ENCODE data around the gene HHIPL1. TPM values are rescaled to one million over a fixed set of nuclear protein-coding genes. Genes with fewer than 3 reads are reported as not detected.

Gene HHIPL1
- polyA plus RNA-seq, 5 donors, result 1.9 to 3.3 (median 2.1) TPM

DNA sequence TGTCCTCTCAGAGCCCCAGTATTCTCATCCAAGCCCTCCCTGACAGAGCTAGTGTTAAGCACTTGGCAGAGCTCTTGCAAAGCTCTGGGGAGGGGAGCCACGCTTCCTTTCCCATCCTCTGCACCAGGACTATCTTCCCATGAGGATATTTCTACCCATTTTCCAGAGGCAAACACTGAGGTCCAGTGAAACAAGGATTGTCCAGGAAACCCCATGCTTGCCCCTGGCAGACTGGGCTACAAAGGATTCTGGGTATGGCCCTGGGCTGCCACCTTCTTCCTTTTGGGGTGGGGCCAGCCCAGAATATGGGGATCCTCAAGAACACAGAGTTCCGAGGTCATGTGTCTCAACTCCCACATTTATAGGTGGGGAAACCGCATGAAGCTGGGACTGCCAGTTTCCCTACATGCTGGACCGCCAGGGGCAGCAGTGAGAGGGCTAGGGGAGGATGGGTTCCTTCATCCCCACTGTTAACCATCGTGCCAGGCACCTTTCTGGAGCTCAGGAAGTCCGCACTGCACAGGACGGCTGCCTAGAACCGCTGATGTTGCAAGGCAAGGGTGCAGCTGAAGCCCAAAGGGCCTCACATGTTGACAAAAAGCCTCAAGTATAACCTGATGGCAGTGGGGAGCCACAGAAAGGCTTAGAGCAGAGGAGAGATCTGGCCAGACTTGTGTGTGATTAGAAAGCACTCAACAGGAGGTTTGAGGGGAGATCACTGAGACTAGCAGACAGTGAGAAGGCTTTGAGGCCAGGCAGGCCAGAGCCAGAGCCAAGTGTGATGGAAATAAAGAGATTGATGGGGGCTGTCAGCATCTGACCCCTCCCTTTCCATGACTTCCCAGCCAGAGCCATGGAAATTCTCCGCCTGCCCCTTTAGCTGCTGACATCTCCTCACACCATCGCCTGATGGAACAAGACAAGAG is 35.4 kb upstream of the HHIPL1 start:
- no peak for DNase-seq

GRCh38 chr14:99611646-99612045 is 33.3 kb upstream of the HHIPL1 start:
- DNase-seq, result no peak

DNA sequence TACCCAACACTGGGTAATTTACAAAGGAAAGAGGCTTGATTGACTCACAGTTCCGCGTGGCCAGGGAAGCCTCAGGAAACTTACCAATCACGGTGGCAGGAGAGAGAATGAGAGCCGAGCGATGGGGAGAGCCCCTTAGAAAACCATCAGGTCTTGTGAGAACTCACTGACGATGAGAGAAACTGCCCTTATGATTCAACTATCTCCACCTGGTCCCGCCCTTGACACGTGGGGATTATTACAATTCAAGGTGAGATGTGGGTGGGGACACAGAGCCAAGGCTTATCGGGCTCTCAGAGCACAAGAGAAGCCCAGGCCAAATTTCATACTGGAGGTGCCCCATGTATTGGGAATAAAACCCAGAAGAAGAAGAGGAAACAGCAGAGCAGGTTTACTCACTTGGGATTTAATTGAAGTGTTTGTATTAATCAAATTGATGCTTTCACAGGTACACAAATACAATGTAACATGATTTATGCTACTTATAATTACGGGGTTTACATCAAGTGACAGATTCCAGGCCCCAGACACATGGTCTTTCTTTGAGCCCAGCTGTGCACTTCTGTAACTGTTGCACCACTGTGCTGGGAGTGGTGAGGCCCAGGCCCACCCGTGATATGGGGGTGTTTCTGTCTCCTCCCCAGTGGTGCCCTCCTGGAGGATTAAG is 32.7 kb upstream of the HHIPL1 start:
- DNase-seq, result no peak

- DNase-seq, result no peak
Measured at GRCh38 chr14:99612738-99613330, 32.1 kb upstream of the HHIPL1 start.

- no peak for DNase-seq
Measured at GRCh38 chr14:99615497-99616157, 29.3 kb upstream of the HHIPL1 start.

DNA sequence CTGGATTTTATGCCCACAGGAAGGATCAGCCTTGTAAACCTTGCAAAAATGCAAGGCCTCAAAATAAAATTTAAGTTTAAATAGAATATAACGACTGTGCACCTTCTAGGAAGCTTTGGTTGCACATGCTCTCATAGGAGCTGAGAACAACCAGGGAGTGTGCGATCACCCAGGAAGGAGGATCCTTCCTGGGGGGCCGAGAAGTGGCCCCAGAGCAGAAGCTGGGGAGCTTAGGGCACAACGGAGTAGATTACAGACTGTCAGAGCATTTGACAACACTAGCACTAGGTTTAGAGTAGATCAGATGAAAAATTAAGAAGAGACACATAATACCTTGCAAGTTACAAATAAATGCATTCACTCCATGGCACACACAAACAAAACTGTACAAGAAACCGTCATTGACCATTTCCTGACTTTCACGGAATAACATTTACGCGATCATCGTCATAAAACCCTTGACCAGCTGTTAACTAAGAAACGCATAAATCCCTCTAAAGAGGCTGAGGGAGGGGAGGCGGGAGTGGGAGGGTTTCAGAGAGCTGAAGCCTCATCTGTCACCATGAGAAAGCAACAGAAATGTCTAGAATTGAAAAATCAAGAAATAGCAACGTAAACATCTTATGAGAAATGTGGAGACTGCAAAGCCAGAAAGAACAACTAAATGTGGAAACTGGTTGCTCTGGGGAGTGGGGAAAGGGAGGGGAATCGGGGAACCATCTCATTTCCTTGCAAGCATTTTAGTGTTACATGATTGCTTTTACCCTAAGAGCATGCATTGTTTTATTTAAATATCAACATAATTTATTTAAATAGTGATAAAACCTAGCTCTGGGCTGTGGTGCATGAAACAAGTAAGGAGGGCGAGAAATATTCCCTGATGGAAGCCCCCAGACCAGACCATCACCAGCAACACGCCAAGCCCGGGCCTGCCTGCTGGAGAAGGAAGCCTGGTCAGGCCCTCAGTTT is 27.8 kb upstream of the HHIPL1 start:
- DNase-seq, result no peak

DNA sequence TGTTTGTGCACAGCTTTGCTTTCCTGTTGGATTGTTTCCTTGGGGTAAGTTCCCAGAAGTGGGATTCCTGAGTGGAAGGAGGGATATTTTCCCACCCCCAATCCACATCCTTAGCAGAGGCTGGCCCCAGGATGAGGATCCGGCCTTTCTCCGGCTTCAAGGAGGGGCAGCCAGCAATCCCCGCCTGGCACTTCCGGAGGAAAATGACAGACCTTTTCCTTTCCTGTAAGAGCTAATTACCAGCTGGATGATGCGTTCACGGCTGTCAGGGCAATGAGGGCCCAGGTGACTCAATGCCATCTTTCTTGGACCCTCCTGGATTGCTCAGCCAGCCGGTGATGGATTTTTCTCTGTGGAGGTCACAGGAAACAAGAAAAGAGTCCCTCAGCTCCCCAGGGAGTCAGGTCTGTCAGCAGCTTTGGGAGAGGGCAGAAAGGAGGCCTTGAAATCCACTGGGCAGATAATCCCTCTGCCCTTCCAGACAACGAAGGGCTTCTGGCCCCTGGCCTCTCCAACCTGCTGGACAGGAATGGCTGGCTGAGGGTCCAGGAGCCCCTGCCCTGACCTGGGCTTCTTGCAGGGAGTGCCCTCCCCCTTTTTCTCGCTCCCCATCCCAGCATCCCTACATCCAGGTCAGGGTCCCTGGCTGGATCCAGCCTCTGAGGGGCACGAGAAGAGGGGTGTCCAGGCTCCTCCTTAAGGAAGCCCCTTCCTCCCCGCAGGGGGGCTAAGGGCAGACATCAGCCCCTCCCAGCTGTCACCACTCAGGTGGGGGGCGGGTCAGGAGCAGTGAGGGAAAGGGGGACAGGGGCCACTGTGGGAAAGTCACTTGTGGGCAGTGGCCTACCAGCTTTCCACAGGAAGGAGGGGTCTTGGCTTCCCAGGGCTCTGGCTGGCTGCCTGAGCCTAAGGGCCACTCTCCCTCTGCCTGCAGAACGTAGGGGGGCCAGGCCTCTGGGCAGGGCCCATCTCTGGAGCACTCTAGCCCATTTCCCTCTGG is 24.8 kb upstream of the HHIPL1 start:
- peak in 1 of 2 donors; percentile 24 for DNase-seq

GRCh38 chr14:99621948-99622347 is 23.0 kb upstream of the HHIPL1 start:
- DNase-seq, result no peak

GRCh38 chr14:99624024-99624423 is 20.9 kb upstream of the HHIPL1 start:
- no peak for DNase-seq

DNA sequence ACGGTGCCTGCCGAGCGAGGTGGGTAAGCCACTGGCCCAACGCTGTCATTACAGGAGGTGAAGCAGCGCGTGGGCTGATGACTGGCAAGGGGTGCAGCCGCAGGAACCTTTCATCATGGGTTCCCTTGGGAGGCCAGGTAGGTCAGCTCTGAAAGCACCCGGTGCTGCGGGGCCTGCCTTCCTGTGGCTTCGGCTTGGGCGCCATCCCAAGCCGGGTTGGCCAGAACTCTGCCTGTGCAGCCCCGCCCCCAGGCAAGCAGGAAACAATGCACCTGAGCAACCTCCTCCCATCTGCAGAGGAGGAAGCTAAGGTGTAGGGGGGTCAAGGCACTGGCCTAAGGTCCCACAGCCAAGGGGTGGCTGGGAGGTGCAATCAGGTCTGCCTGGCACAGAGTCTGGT is 20.0 kb upstream of the HHIPL1 start:
- no peak for DNase-seq

DNA sequence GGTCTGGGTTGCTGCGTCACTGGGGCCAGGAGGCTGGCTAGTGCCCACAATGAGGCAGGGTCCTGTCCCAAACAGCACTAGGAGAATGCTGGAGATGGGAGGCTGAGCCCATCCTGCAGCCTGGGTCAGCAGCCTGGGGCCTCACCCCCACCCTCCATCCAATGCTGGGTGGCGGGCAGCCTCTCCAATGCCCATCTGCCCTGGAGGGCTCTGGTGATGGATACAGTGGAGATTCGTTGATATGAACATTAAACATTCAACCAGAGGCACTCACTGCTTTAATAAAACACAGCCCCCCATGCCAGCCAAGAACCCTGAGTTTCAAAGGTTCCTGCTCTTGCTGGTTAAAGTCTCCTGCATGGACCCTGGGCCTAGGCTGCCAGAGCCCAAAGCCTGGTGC is 19.5 kb upstream of the HHIPL1 start:
- DNase-seq, result no peak

- DNase-seq, result no peak
Measured at GRCh38 chr14:99626041-99626648, 18.8 kb upstream of the HHIPL1 start.

DNA sequence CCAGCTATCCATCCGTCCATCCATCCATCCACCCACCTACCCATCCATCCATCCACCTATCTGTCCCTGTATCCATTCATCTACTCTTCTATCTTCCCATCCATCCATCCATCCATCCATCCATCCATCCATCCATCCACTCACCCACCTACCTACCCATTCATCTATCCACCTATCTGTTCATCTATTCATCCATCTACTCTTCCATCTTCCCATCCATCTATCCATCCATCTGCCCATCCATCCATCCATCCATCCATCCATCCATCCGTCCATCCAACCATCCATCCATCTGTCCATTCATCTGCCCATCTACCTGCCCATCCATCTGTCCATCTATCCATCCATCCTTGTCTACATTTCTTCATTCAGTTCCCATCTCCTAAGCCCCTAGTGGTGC is 17.8 kb upstream of the HHIPL1 start:
- DNase-seq, result no peak

DNA sequence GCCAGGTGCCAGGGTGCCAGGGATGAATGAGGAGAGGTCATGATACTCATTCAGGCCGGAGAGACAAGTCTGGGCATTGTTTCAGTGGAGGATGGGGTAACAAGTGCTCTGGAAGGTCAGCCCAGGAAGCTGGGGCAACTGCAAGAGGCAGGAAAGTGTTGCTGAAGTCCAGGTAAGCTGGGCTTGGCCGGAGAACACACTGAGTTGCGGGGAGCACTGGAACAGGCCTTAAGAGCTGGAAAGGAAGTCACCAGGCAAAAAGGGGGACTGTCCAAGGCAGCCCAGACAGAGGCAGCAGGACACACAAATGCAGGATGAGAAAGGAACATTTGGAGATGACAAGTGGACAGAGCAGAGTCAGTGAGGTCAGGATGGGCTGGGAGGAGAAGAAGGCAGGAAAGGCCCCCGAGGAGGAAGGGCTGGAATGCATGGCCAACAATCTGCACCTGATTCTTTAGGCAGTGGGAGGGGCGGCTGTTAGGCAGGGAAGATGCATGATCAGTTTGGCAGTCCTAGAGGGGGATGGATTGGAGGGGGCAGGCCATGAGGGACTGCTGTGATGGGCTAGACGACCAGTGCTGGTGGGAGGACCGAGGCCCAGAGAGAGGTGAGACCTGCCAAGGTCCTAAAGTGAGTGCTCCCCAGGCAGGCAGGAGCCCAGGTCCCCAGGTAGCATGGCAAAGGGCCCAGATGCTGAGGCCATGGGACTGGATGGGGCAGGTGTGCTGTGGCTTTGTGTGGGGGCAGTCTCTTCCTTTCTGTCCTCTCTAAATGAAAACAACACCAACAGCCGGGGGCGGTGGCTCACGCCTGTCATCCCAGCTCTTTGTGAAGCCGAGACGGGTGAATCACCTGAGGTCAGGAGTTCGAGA is 17.2 kb upstream of the HHIPL1 start:
- no peak for DNase-seq

GRCh38 chr14:99628887-99629618 is 15.9 kb upstream of the HHIPL1 start:
- DNase-seq, result peak; percentile 59 to 60

- DNase-seq, result no peak
Measured at GRCh38 chr14:99630202-99630601, 14.7 kb upstream of the HHIPL1 start.

- no peak for DNase-seq
Measured at GRCh38 chr14:99632410-99633035, 12.4 kb upstream of the HHIPL1 start.
